Endothelial cell of umbilical vein (primary cell): ENCODE results near the gene MRPS27.

Source experiments
- MYC ChIP-seq: IDR thresholded peaks from one replicate; pipeline ENCODE4 v1.6.1; 2011; ENCODE audit warnings: mild to moderate bottlenecking, low read depth, low read length
- POLR2A ChIP-seq: IDR thresholded peaks from 2 replicates; pipeline ENCODE4 v1.6.1; 2012; ENCODE audit warnings: low read depth, mild to moderate bottlenecking, control low read depth, low read length
- TF ChIP-seq, protein P1 (sequence below), 2 donors: IDR thresholded peaks; 1 replicate in 1 of 2; 2 replicates in 1 of 2; pipeline ENCODE4 v1.5.1; 2011; ENCODE audit warnings: low read length in 2 of 2, mild to moderate bottlenecking in 2 of 2, moderate library complexity in 2 of 2, control low read depth in 1 of 2, inconsistent platforms in 1 of 2, low read depth in 1 of 2; ENCODE audit not compliant: insufficient read depth in 1 of 2; ENCODE audit errors: extremely low read depth in 1 of 2

DNA sequence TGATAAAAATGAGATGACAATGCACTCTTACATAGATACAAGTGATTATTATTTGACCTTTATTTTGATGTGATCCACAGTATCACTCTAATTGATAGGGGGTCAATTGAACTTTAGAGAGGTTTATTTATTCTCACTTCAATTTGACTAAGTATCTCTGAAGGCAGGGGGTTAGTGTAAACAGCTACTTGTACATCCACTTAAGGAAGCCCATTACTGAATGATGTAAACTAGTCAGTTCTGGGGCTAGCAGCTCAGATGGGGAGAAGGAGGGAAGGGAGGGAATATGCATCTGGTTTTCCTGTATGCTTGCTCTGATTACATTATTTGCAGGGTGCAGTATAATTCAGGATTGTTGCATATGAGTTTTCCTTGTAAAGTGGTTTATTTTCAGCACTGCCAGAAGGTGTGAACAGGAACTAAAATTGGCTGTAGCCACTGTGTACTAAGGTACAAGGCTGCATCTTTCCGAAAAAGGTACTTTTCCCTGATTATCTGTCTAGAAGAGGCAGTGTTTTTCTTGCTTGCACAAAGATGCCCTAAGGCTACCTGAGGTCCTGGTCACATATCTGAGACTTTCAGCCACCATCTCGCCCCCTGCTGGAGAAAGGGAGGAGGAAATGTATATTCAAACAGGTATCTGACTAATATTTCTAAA lies 51.2 kb downstream of the MRPS27 start:
- TF ChIP-seq, protein P1, sequence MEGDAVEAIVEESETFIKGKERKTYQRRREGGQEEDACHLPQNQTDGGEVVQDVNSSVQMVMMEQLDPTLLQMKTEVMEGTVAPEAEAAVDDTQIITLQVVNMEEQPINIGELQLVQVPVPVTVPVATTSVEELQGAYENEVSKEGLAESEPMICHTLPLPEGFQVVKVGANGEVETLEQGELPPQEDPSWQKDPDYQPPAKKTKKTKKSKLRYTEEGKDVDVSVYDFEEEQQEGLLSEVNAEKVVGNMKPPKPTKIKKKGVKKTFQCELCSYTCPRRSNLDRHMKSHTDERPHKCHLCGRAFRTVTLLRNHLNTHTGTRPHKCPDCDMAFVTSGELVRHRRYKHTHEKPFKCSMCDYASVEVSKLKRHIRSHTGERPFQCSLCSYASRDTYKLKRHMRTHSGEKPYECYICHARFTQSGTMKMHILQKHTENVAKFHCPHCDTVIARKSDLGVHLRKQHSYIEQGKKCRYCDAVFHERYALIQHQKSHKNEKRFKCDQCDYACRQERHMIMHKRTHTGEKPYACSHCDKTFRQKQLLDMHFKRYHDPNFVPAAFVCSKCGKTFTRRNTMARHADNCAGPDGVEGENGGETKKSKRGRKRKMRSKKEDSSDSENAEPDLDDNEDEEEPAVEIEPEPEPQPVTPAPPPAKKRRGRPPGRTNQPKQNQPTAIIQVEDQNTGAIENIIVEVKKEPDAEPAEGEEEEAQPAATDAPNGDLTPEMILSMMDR (IDR thresholded peaks at IDR 0.05; ENCODE audit: extremely low read depth in 1 of 2, insufficient read depth in 1 of 2, low read depth in 1 of 2, low read length in 2 of 2): peak; percentile 60 to 67
- TF ChIP-seq MYC (no peak), POLR2A (no peak)
